Esophagus muscularis mucosa (tissue), 4 donors: ENCODE data around the gene ZNF140. TPM values are rescaled to one million over a fixed set of nuclear protein-coding genes. Genes with fewer than 3 reads are reported as not detected.

ENCODE experiments used
- DNase-seq: peaks from one replicate; pipeline ENCODE4 v3.0.0-alpha.2; 2017; ENCODE audit errors: extremely low spot score
- H3K27ac ChIP-seq, 4 donors: fragments of 200-600 bp; sonication (generic); replicated peaks in 1 of 4; 1 replicate in 3 of 4; 2 replicates in 1 of 4; pipeline ENCODE4 v1.5.1; 2016 to 2019; ENCODE audit warnings: mild to moderate bottlenecking in 1 of 4
- H3K27me3 ChIP-seq, 4 donors: fragments of 200-600 bp; sonication (generic); one replicate each; pipeline versions ENCODE4 v1.5.1 to v1.6.0; 2016 to 2019
- H3K36me3 ChIP-seq, 4 donors: fragments of 200-600 bp; sonication (generic); one replicate each; pipeline ENCODE4 v1.5.1; 2016 to 2019
- H3K4me1 ChIP-seq, 4 donors: fragments of 200-600 bp; sonication (generic); one replicate each; pipeline ENCODE4 v1.5.1; 2016 to 2019
- H3K4me3 ChIP-seq, 4 donors: fragments of 200-600 bp; sonication (generic); 1 replicate in 2 of 4; 2 replicates in 2 of 4; pipeline ENCODE4 v1.5.1; 2016 to 2019; ENCODE audit warnings: mild to moderate bottlenecking in 4 of 4, moderate library complexity in 1 of 4
- H3K9me3 ChIP-seq, 4 donors: fragments of 200-600 bp; sonication (generic); 1 replicate in 3 of 4; 2 replicates in 1 of 4; pipeline ENCODE4 v1.5.1; 2016 to 2019
- CTCF ChIP-seq, 3 experiments: fragments of 200-600 bp in 2 of 3; fragments of 450-650 bp in 1 of 3; sonication (generic) in 2 of 3; IDR thresholded peaks; one replicate each; pipeline ENCODE4 v1.5.1; 2017 to 2019; ENCODE audit warnings: antibody characterized with exemption in 3 of 3, mild to moderate bottlenecking in 2 of 3, moderate library complexity in 1 of 3
- EP300 ChIP-seq: sonication (generic); formaldehyde crosslinking; IDR thresholded peaks from one replicate; pipeline ENCODE4 v1.6.1; 2017; ENCODE audit warnings: antibody characterized with exemption
- POLR2A ChIP-seq: fragments of 450-650 bp; IDR thresholded peaks from one replicate; pipeline ENCODE4 v1.6.1; 2017; ENCODE audit warnings: antibody characterized with exemption, moderate library complexity, mild to moderate bottlenecking, low read depth
- POLR2AphosphoS5 ChIP-seq, 2 donors: sonication (generic); formaldehyde crosslinking; IDR thresholded peaks; one replicate each; pipeline ENCODE4 v1.6.1; 2017; ENCODE audit warnings: antibody characterized with exemption in 2 of 2
- WGBS: methylation state at CpG from one replicate; pipeline ENCODE4 v1.1.5; 2018; 5-methylcytosine and 5-hydroxymethylcytosine counted together
- intact Hi-C: fragments of 100-400 bp; cut with DNase I; formaldehyde crosslinking; loops from one replicate; pipeline ENCODE4 v1.15.1; 2023
- total RNA-seq, 4 donors: library from RNA; depleted of rRNA; stranded (reverse); fragments of >200 nt; gene quantifications; one replicate each; pipeline versions ENCODE4 v1.1.0 to v1.2.1, GENCODE V29; 2016

Gene ZNF140
- total RNA-seq, 4 donors from 2014 or later, result 12.0 to 13.8 (median 13.1) TPM

GRCh38 chr12:133106253-133106652 is 25.5 kb downstream of the ZNF140 start:
- 94% methylated on average over 5 of the region's 5 CpGs for WGBS
- H3K36me3 ChIP-seq, result peaks cover 50 to 94% (median 71%) of the 10 kb centered on the region in 4 donors
- TF ChIP-seq POLR2AphosphoS5 (IDR thresholded peaks at IDR 0.05), result no peak
- no peak for TF ChIP-seq POLR2A
- TF ChIP-seq EP300, result no peak
- TF ChIP-seq CTCF (IDR thresholded peaks at IDR 0.05), result no peak
- no peaks in the 10 kb centered on the region for H3K27me3 ChIP-seq
- no peaks in the 10 kb centered on the region for H3K4me1 ChIP-seq
- H3K27ac ChIP-seq, result no peak overlapping the region
- peak overlapping the region in 1 of 4 donors; percentile 4 for H3K4me3 ChIP-seq
- DNase-seq, result no peak
- intact Hi-C loops, result no loop called here
- peaks cover 60 to 100% (median 100%) of the 10 kb centered on the region in 4 donors for H3K9me3 ChIP-seq

GRCh38 chr12:133107121-133107520 is 26.4 kb downstream of the ZNF140 start:
- 100% methylated on average over 1 of the region's 1 CpG for WGBS
- Histone ChIP-seq H3K4me3 (peak overlapping the region in 1 of 4 donors; percentile 8), H3K27me3 (no peaks in the 10 kb centered on the region), H3K36me3 (peaks cover 43 to 85% (median 62%) of the 10 kb centered on the region in 4 donors), H3K9me3 (peaks cover 59 to 100% (median 100%) of the 10 kb centered on the region in 4 donors), H3K27ac (no peak overlapping the region), H3K4me1 (no peaks in the 10 kb centered on the region)
- intact Hi-C loops, result no loop called here
- DNase-seq, result no peak
- TF ChIP-seq EP300, result no peak
- TF ChIP-seq POLR2AphosphoS5 (IDR thresholded peaks at IDR 0.05), result no peak
- no peak for TF ChIP-seq CTCF (IDR thresholded peaks at IDR 0.05)

GRCh38 chr12:133108150-133108549 is 27.4 kb downstream of the ZNF140 start:
- intact Hi-C loops, result no loop called here
- DNase-seq, result no peak
- no peaks in the 10 kb centered on the region for H3K4me1 ChIP-seq
- TF ChIP-seq POLR2A (no peak), CTCF (IDR thresholded peaks at IDR 0.05) (no peak), POLR2AphosphoS5 (IDR thresholded peaks at IDR 0.05) (no peak), EP300 (no peak)
- H3K36me3 ChIP-seq, result peaks cover 33 to 75% (median 53%) of the 10 kb centered on the region in 4 donors
- no peak overlapping the region for H3K4me3 ChIP-seq
- H3K27me3 ChIP-seq, result no peaks in the 10 kb centered on the region
- peaks cover 52 to 100% (median 99%) of the 10 kb centered on the region in 4 donors for H3K9me3 ChIP-seq
- 96% methylated on average over 2 of the region's 2 CpGs for WGBS
- no peak overlapping the region for H3K27ac ChIP-seq

- no peak for DNase-seq
- WGBS, result 97% methylated on average over 3 of the region's 3 CpGs
- H3K4me1 ChIP-seq, result no peaks in the 10 kb centered on the region
- no peaks in the 10 kb centered on the region for H3K27me3 ChIP-seq
- intact Hi-C loops, result no loop called here
- TF ChIP-seq EP300 (no peak), POLR2AphosphoS5 (IDR thresholded peaks at IDR 0.05) (no peak), CTCF (IDR thresholded peaks at IDR 0.05) (no peak), POLR2A (no peak)
- peaks cover 19 to 100% (median 99%) of the 10 kb centered on the region in 4 donors for H3K9me3 ChIP-seq
- H3K4me3 ChIP-seq, result no peak overlapping the region
- H3K36me3 ChIP-seq, result peaks cover 33 to 89% (median 65%) of the 10 kb centered on the region in 4 donors
- H3K27ac ChIP-seq, result no peak overlapping the region
These were observed 39.9 kb downstream of the ZNF140 start for GRCh38 chr12:133120385-133121191.
